Neuron (in vitro differentiated cells): ENCODE results near the gene GALM.

Source experiments
- H2AFZ ChIP-seq: one replicate; pipeline ENCODE4 v1.6.1; 2013; ENCODE audit warnings: low read depth, mild to moderate bottlenecking, inconsistent platforms, low read length, moderate library complexity
- H3K27me3 ChIP-seq: one replicate; pipeline ENCODE4 v1.6.1; 2013; ENCODE audit warnings: low read length; ENCODE audit not compliant: insufficient read depth
- H3K36me3 ChIP-seq: one replicate; pipeline ENCODE4 v1.6.1; 2013; ENCODE audit warnings: low read length; ENCODE audit not compliant: insufficient read depth
- H3K4me1 ChIP-seq: one replicate; pipeline ENCODE4 v1.6.1; 2013; ENCODE audit warnings: low read length; ENCODE audit not compliant: insufficient read depth
- H3K4me3 ChIP-seq: 2 replicates; pipeline ENCODE4 v1.5.1; 2013; ENCODE audit warnings: mild to moderate bottlenecking, low read length, moderate library complexity
- H3K9me3 ChIP-seq: one replicate; pipeline ENCODE4 v1.6.1; 2013; ENCODE audit warnings: low read length

Gene GALM

GRCh38 chr2:38654528-38655381, 11.2 kb upstream of the GALM start:
- no peaks in the 10 kb centered on the region for H3K9me3 ChIP-seq
- no peak overlapping the region for H3K4me3 ChIP-seq
- H3K4me1 ChIP-seq = no peaks in the 10 kb centered on the region
- no peaks in the 10 kb centered on the region for H3K36me3 ChIP-seq
- no peaks in the 10 kb centered on the region for H3K27me3 ChIP-seq
- H2AFZ ChIP-seq = no peak overlapping the region

GRCh38 chr2:38655441-38655840, 10.5 kb upstream of the GALM start:
- Histone ChIP-seq H3K4me1 (no peaks in the 10 kb centered on the region), H3K4me3 (no peak overlapping the region), H3K27me3 (no peaks in the 10 kb centered on the region), H2AFZ (no peak overlapping the region), H3K36me3 (no peaks in the 10 kb centered on the region), H3K9me3 (no peaks in the 10 kb centered on the region)

GRCh38 chr2:38656866-38657480, 8.9 kb upstream of the GALM start:
- no peak overlapping the region for H2AFZ ChIP-seq

GRCh38 chr2:38658613-38659012, 7.3 kb upstream of the GALM start:
- no peak overlapping the region for H3K4me3 ChIP-seq
- H2AFZ ChIP-seq = no peak overlapping the region
- H3K36me3 ChIP-seq = no peaks in the 10 kb centered on the region

More at GRCh38 chr2:38656866-38657480, 8.9 kb upstream of the GALM start:
- H3K9me3 ChIP-seq = no peaks in the 10 kb centered on the region
- H3K4me3 ChIP-seq = no peak overlapping the region
- no peaks in the 10 kb centered on the region for H3K36me3 ChIP-seq
- H3K27me3 ChIP-seq = no peaks in the 10 kb centered on the region
- H3K4me1 ChIP-seq = no peaks in the 10 kb centered on the region

GRCh38 chr2:38659115-38659514, 6.8 kb upstream of the GALM start:
- Histone ChIP-seq H3K9me3 (no peaks in the 10 kb centered on the region), H3K27me3 (no peaks in the 10 kb centered on the region), H3K4me3 (no peak overlapping the region), H2AFZ (no peak overlapping the region), H3K36me3 (no peaks in the 10 kb centered on the region), H3K4me1 (no peaks in the 10 kb centered on the region)

More at GRCh38 chr2:38658613-38659012, 7.3 kb upstream of the GALM start:
- Histone ChIP-seq H3K4me1 (no peaks in the 10 kb centered on the region), H3K9me3 (no peaks in the 10 kb centered on the region), H3K27me3 (no peaks in the 10 kb centered on the region)

- no peak overlapping the region for H2AFZ ChIP-seq
- H3K27me3 ChIP-seq = no peaks in the 10 kb centered on the region
- H3K4me1 ChIP-seq = no peaks in the 10 kb centered on the region
- H3K9me3 ChIP-seq = no peaks in the 10 kb centered on the region
- H3K4me3 ChIP-seq = no peak overlapping the region
- H3K36me3 ChIP-seq = no peaks in the 10 kb centered on the region
Measured at GRCh38 chr2:38660282-38660681, 5.6 kb upstream of the GALM start.

- H2AFZ ChIP-seq = no peak overlapping the region
- no peaks in the 10 kb centered on the region for H3K4me1 ChIP-seq
- H3K27me3 ChIP-seq = no peaks in the 10 kb centered on the region
- no peak overlapping the region for H3K4me3 ChIP-seq
- H3K36me3 ChIP-seq = no peaks in the 10 kb centered on the region
- H3K9me3 ChIP-seq = no peaks in the 10 kb centered on the region
Measured at GRCh38 chr2:38661306-38661705, 4.6 kb upstream of the GALM start.

- peak overlapping the region; percentile 4 for H2AFZ ChIP-seq
- no peaks in the 10 kb centered on the region for H3K27me3 ChIP-seq
- H3K4me3 ChIP-seq = peak overlapping the region; percentile 68
- no peaks in the 10 kb centered on the region for H3K9me3 ChIP-seq
- peaks cover 3% of the 10 kb centered on the region for H3K4me1 ChIP-seq
- no peaks in the 10 kb centered on the region for H3K36me3 ChIP-seq
Measured at GRCh38 chr2:38666556-38666910, 619 bp downstream of the GALM start.

- Histone ChIP-seq H3K36me3 (no peaks in the 10 kb centered on the region), H3K27me3 (no peaks in the 10 kb centered on the region), H3K4me3 (no peak overlapping the region), H3K4me1 (peaks cover 3% of the 10 kb centered on the region), H3K9me3 (no peaks in the 10 kb centered on the region), H2AFZ (no peak overlapping the region)
Measured at GRCh38 chr2:38668092-38668491, 2.2 kb downstream of the GALM start.

- Histone ChIP-seq H3K36me3 (no peaks in the 10 kb centered on the region), H3K4me1 (peaks cover 3% of the 10 kb centered on the region), H3K4me3 (no peak overlapping the region), H2AFZ (no peak overlapping the region), H3K27me3 (no peaks in the 10 kb centered on the region), H3K9me3 (no peaks in the 10 kb centered on the region)
Measured at GRCh38 chr2:38668779-38669479, 3.0 kb downstream of the GALM start.

GRCh38 chr2:38671303-38671702, 5.4 kb downstream of the GALM start:
- Histone ChIP-seq H3K4me3 (no peak overlapping the region), H2AFZ (no peak overlapping the region), H3K9me3 (no peaks in the 10 kb centered on the region), H3K4me1 (peaks cover 3% of the 10 kb centered on the region), H3K27me3 (no peaks in the 10 kb centered on the region), H3K36me3 (peaks cover 2% of the 10 kb centered on the region)

- Histone ChIP-seq H3K4me3 (no peak overlapping the region), H3K4me1 (peaks cover 3% of the 10 kb centered on the region), H3K36me3 (peaks cover 6% of the 10 kb centered on the region), H3K27me3 (no peaks in the 10 kb centered on the region), H3K9me3 (no peaks in the 10 kb centered on the region), H2AFZ (no peak overlapping the region)
Measured at GRCh38 chr2:38671946-38672345, 6.0 kb downstream of the GALM start.
